Body of pancreas (tissue), 4 donors: Measurements from ENCODE around the gene USP14.

ENCODE experiments used
- POLR2A ChIP-seq, 3 donors: fragments of 450-650 bp; IDR thresholded peaks; one replicate each; pipeline ENCODE4 v1.6.1; 2016; ENCODE audit warnings: antibody characterized with exemption in 3 of 3, mild to moderate bottlenecking in 2 of 3
- TF ChIP-seq, protein P1 (sequence below), 7 experiments: fragments of 450-650 bp in 4 of 7; fragments of 200-600 bp in 3 of 7; sonication (generic) in 3 of 7; IDR thresholded peaks; one replicate each; pipeline ENCODE4 v1.5.1; 2016 to 2019; ENCODE audit warnings: antibody characterized with exemption in 7 of 7

DNA sequence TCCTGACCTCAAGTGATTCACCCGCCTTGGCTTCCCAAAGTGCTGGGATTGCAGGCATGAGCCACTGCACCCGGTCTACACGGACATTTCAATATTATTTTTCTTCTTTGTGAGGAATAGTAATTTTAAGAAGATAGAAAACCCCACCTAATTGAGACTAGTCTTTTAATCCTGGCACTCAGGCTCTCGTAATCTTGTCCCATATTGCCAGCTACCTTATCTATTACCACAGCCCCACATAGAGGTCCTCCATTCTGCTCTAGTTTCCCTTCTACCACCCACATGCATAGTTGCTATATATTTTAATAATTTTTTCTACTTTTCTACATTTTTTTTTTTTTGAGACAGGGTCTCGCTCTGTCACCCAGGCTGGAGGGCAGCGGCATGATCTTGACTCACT is 9.5 kb upstream of the USP14 start:
- TF ChIP-seq, protein P1, sequence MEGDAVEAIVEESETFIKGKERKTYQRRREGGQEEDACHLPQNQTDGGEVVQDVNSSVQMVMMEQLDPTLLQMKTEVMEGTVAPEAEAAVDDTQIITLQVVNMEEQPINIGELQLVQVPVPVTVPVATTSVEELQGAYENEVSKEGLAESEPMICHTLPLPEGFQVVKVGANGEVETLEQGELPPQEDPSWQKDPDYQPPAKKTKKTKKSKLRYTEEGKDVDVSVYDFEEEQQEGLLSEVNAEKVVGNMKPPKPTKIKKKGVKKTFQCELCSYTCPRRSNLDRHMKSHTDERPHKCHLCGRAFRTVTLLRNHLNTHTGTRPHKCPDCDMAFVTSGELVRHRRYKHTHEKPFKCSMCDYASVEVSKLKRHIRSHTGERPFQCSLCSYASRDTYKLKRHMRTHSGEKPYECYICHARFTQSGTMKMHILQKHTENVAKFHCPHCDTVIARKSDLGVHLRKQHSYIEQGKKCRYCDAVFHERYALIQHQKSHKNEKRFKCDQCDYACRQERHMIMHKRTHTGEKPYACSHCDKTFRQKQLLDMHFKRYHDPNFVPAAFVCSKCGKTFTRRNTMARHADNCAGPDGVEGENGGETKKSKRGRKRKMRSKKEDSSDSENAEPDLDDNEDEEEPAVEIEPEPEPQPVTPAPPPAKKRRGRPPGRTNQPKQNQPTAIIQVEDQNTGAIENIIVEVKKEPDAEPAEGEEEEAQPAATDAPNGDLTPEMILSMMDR (IDR thresholded peaks at IDR 0.05) = no peak
- TF ChIP-seq POLR2A (IDR thresholded peaks at IDR 0.05) = no peak
